Peyer's patch (tissue), 4 donors: ENCODE results near the gene CACNA1I. TPM values are rescaled to one million over a fixed set of nuclear protein-coding genes. Genes with fewer than 3 reads are reported as not detected.

ENCODE experiments used
- DNase-seq, 3 donors: peaks; one replicate each; pipeline ENCODE4 v3.0.0-alpha.2; 2017 to 2019
- H3K27ac ChIP-seq, 4 donors: fragments of 200-600 bp; sonication (generic); one replicate each; pipeline ENCODE4 v1.5.1; 2016 to 2019
- H3K27me3 ChIP-seq, 2 donors: fragments of 200-600 bp; sonication (generic); one replicate each; pipeline ENCODE4 v1.5.1; 2019
- H3K36me3 ChIP-seq, 3 donors: fragments of 200-600 bp; sonication (generic); one replicate each; pipeline ENCODE4 v1.5.1; 2016 to 2019
- H3K4me1 ChIP-seq, 4 donors: fragments of 200-600 bp; sonication (generic); one replicate each; pipeline ENCODE4 v1.5.1; 2016 to 2019
- H3K4me3 ChIP-seq, 4 donors: fragments of 200-600 bp; sonication (generic); 1 replicate in 3 of 4; 2 replicates in 1 of 4; pipeline ENCODE4 v1.5.1; 2016 to 2019; ENCODE audit warnings: mild to moderate bottlenecking in 1 of 4
- H3K9me3 ChIP-seq, 4 donors: fragments of 200-600 bp; sonication (generic); one replicate each; pipeline ENCODE4 v1.5.1; 2016 to 2019; ENCODE audit warnings: mild to moderate bottlenecking in 1 of 4
- POLR2A ChIP-seq, 2 donors: fragments of 450-650 bp; IDR thresholded peaks; one replicate each; pipeline ENCODE4 v1.5.1; 2017; ENCODE audit warnings: antibody characterized with exemption in 2 of 2, mild to moderate bottlenecking in 2 of 2, moderate library complexity in 2 of 2
- total RNA-seq, 4 donors: library from RNA; depleted of rRNA; stranded (reverse); fragments of >200 nt; gene quantifications; one replicate each; pipeline ENCODE4 v1.1.0, GENCODE V29; 2016
- TF ChIP-seq, protein P1 (sequence below), 6 experiments: fragments of 450-650 bp in 4 of 6; fragments of 200-600 bp in 2 of 6; sonication (generic) in 1 of 6; IDR thresholded peaks; one replicate each; pipeline ENCODE4 v1.5.1; 2017 to 2019; ENCODE audit warnings: antibody characterized with exemption in 6 of 6, mild to moderate bottlenecking in 3 of 6, moderate library complexity in 1 of 6

Gene CACNA1I
- total RNA-seq, 4 donors from 2014 or later = 0.95 to 6.6 (median 1.6) TPM

DNA sequence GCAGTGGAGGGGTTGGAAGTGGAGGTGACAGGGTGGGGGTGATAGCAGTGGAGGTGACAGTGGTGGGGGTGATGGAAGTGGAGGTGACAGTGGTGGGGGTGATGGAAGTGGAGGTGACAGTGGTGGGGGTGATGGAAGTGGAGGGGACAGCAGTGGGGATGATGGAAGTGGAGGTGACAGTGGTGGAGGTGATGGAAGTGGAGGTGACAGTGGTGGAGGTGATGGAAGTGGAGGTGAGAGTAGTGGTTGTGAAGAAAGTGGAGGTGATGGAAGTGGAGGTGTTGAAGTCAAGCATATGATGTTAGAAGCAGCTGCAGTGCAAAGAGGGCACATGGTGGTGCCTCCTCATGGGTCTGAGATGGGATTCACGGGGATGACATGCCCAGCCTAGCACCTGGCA is 141.5 kb downstream of the CACNA1I start:
- H3K4me1 ChIP-seq = peaks cover 0 to 9% (median 0%) of the 10 kb centered on the region in 4 donors
- H3K27ac ChIP-seq = no peak overlapping the region
- H3K27me3 ChIP-seq = no peaks in the 10 kb centered on the region
- no peaks in the 10 kb centered on the region for H3K36me3 ChIP-seq
- TF ChIP-seq POLR2A (IDR thresholded peaks at IDR 0.05) = no peak
- TF ChIP-seq, protein P1, sequence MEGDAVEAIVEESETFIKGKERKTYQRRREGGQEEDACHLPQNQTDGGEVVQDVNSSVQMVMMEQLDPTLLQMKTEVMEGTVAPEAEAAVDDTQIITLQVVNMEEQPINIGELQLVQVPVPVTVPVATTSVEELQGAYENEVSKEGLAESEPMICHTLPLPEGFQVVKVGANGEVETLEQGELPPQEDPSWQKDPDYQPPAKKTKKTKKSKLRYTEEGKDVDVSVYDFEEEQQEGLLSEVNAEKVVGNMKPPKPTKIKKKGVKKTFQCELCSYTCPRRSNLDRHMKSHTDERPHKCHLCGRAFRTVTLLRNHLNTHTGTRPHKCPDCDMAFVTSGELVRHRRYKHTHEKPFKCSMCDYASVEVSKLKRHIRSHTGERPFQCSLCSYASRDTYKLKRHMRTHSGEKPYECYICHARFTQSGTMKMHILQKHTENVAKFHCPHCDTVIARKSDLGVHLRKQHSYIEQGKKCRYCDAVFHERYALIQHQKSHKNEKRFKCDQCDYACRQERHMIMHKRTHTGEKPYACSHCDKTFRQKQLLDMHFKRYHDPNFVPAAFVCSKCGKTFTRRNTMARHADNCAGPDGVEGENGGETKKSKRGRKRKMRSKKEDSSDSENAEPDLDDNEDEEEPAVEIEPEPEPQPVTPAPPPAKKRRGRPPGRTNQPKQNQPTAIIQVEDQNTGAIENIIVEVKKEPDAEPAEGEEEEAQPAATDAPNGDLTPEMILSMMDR (IDR thresholded peaks at IDR 0.05) = no peak
- DNase-seq = no peak
- H3K4me3 ChIP-seq = no peak overlapping the region
- no peaks in the 10 kb centered on the region for H3K9me3 ChIP-seq

DNA sequence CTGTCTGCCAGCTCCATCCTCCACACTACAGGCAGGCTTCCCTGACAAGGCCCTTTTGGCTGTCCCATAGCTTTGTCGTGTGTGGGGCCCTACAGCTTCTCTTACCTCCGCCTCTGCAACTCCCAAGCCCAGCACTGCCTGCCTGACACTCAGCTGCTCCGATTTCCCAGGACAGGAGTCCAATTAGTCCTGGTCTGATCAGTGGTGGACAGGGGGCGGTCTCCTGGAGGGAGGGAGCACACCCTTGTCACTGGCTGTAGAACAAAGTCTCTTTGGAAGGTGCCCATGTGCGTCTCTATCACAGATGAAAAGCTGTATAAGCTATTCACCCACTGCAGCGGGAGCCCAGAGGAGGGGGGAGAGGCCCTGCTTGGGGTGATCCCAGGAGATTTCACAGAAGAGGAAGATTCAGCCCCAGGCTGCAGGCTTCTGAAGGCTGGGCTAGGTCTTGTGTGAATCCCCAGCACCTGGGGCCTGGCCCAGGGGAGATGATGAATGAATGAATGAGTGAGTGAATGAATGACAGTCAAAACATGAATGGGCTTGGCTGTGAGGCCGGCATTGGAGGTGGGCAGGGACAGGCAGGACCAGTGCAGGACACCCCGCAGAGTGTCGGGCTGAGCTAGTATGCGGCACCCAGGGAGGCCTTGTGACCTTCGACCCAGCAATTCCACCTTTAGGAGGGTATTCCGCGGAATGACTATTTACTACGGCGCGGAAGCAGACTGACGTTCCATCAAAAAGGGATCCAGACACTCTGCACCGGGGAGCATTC is 142.4 kb downstream of the CACNA1I start:
- Histone ChIP-seq H3K27ac (no peak overlapping the region), H3K4me1 (peaks cover 0 to 9% (median 0%) of the 10 kb centered on the region in 4 donors), H3K4me3 (no peak overlapping the region), H3K9me3 (no peaks in the 10 kb centered on the region), H3K27me3 (no peaks in the 10 kb centered on the region), H3K36me3 (no peaks in the 10 kb centered on the region)
- TF ChIP-seq POLR2A (IDR thresholded peaks at IDR 0.05) = no peak
- TF ChIP-seq, protein P1 (IDR thresholded peaks at IDR 0.05) = no peak
- peak in 1 of 3 donors; percentile 56 for DNase-seq

DNA sequence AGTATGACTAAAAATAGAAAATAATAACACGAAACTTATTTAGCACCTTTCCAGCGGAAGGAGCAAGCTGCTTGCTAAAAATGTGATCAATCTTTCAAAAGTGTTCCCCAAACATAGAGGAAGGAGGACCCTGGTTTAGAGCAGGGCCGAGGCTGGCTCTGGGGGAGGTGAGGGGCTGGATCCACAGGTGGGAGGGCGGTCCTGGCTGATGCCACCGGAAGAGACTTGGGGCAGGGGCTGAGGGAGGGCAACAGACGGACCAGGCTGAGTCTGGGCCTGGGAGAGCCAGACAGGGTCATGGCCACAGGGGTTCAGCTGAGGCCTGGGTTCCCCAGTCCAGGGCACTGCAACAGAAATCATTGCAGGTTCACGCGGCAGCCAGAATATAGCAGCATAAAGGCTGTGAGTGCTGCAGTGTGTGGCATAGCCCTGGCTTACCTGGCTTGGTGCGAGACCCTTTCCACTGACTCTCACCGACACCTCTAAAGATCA is 143.3 kb downstream of the CACNA1I start:
- Histone ChIP-seq H3K9me3 (no peaks in the 10 kb centered on the region), H3K4me1 (peaks cover 0 to 15% (median 0%) of the 10 kb centered on the region in 4 donors), H3K4me3 (no peak overlapping the region), H3K27ac (no peak overlapping the region), H3K27me3 (no peaks in the 10 kb centered on the region), H3K36me3 (no peaks in the 10 kb centered on the region)
- peak in 1 of 3 donors; percentile 27 for DNase-seq
- TF ChIP-seq POLR2A (IDR thresholded peaks at IDR 0.05) = no peak
- TF ChIP-seq, protein P1 (IDR thresholded peaks at IDR 0.05) = no peak

DNA sequence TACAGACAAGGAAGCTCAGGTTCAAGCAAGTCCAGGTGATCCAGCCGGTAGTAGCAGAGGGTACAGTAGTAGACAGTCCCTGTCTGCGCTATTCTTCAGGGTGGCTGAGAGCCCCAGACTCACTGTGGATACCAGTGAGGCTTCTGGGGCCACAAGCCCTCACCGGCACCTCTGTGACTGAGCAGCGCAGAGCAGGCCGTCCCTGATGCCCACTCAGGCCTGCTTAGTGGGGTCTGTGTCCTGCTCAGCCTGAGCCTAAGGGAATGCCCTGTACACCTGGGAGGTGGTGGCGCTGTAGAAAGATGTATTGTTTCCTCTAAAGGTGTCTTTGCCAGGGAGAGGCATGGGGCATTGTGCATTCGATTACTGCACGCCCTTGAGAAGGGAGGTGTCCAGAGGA is 143.8 kb downstream of the CACNA1I start:
- DNase-seq = no peak
- H3K27me3 ChIP-seq = no peaks in the 10 kb centered on the region
- peaks cover 0 to 18% (median 0%) of the 10 kb centered on the region in 4 donors for H3K4me1 ChIP-seq
- H3K36me3 ChIP-seq = no peaks in the 10 kb centered on the region
- H3K27ac ChIP-seq = no peak overlapping the region
- no peaks in the 10 kb centered on the region for H3K9me3 ChIP-seq
- TF ChIP-seq, protein P1 (IDR thresholded peaks at IDR 0.05) = no peak
- no peak for TF ChIP-seq POLR2A (IDR thresholded peaks at IDR 0.05)
- no peak overlapping the region for H3K4me3 ChIP-seq

DNA sequence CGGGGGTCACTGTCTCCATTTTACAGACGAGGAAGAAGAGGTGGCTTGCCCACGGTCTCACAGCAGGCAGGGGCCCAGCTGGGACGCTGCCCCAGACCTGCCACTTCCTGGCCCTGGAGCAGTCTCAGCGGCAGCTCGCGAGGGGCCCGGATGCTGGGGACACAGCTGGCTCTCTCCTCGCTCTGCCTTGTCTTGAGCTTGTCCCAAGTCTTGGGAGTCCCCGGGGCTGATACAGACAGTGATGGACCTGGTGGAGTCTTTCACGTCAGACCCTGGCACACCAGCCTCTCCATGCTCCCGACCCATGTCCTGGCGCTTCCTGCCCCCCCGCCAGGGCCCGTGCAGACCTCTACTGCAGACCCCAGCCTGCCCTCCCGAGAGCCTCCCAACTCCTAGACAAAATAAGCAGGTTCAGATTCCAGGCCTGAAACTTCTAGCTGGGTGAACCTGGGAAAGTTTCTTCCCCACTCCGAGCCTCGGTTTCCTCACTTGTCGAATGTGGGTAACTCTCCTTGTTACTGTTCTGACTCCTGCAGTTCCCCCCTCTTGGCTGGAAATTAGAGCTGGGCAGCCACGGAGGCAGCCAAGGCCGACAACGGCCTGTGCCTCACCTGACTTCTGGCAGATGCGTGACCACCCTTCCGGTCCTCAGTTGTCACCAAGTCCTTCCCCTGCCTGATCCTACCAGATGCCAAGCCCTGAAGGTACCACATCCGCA is 145.4 kb downstream of the CACNA1I start:
- Histone ChIP-seq H3K9me3 (no peaks in the 10 kb centered on the region), H3K4me3 (no peak overlapping the region), H3K27ac (no peak overlapping the region), H3K27me3 (no peaks in the 10 kb centered on the region), H3K36me3 (no peaks in the 10 kb centered on the region), H3K4me1 (peaks cover 0 to 14% (median 0%) of the 10 kb centered on the region in 4 donors)
- TF ChIP-seq, protein P1 (IDR thresholded peaks at IDR 0.05) = no peak
- TF ChIP-seq POLR2A (IDR thresholded peaks at IDR 0.05) = no peak
- peak in 1 of 3 donors; percentile 27 for DNase-seq
